ENCODE measurements around the gene SLC35B1. TPM values are rescaled to one million over a fixed set of nuclear protein-coding genes. Genes with fewer than 3 reads are reported as not detected.

The SLC35B1 gene
- total and polyA plus RNA-seq, 2 donors (not counting 3 experiments of a cell fraction or from before 2014, with no cell fraction given): 87.0 to 142 TPM

- FAIRE-seq (no peak), DNase-seq (ENCODE audit: low read depth, low spot score) (no peak)
- no TSS peak for BruUV-seq (replicated peaks)
- H3K27me3 ChIP-seq (ENCODE audit: control insufficient read depth in 2 of 2, insufficient read depth in 2 of 2, low read length in 2 of 2): no peaks in the 10 kb centered on the region
- no peaks in the 10 kb centered on the region for H3K4me1 ChIP-seq (ENCODE audit: control insufficient read depth, extremely low read depth, insufficient read depth, low read length)
- CTCF ChIA-PET: no interaction called here
- POLR2A ChIA-PET: interaction anchor here (0.7 kb wide), 1 partner anchor 12 kb away, joined by 4 read pairs; no protein-coding TSS in a partner anchor
- dilution Hi-C loops (cut with MboI; ENCODE audit: extremely low pct_ligation_motif_present, low sequenced_read_pairs): no loop called here
- H2AFZ ChIP-seq (ENCODE audit: low read depth, low read length): no peak overlapping the region
- H4K20me1 ChIP-seq (replicated peaks; ENCODE audit: control insufficient read depth, extremely low read depth, insufficient read depth, low read length): no peaks in the 10 kb centered on the region
- no peaks in the 10 kb centered on the region for H3K9me3 ChIP-seq (replicated peaks; ENCODE audit: control insufficient read depth, insufficient read depth, low read length)
- no peak overlapping the region for H3K4me2 ChIP-seq (ENCODE audit: insufficient read depth, low read length)
- intact Hi-C loops (cut with micrococcal nuclease): no loop called here
- no peaks in the 10 kb centered on the region for H3K79me2 ChIP-seq (ENCODE audit: control insufficient read depth, insufficient read depth, low read length)
- peaks cover 0 to 5% of the 10 kb centered on the region in 2 experiments for H3K36me3 ChIP-seq (ENCODE audit: control insufficient read depth in 2 of 2, extremely low read depth in 1 of 2, insufficient read depth in 2 of 2, low read length in 2 of 2)
- no peak overlapping the region for H3K27ac ChIP-seq (ENCODE audit: insufficient read depth, low read depth, low read length)
- no peaks in the 10 kb centered on the region for H3K9me1 ChIP-seq (replicated peaks; ENCODE audit: control insufficient read depth, extremely low read depth, insufficient read depth, low read length)
- no peak overlapping the region for H3K4me3 ChIP-seq (replicated peaks in 1 of 3; ENCODE audit: insufficient read depth in 1 of 3, low read depth in 1 of 3, low read length in 3 of 3)
- no peak overlapping the region for H3K9ac ChIP-seq (replicated peaks; ENCODE audit: extremely low read depth, insufficient read depth, low read length)
- TF ChIP-seq JUN (IDR thresholded peaks at IDR 0.05; ENCODE audit: borderline replicate concordance, insufficient read depth, insufficient read length, low read depth) (no peak), MYC (IDR thresholded peaks at IDR 0.05; ENCODE audit: low read depth, low read length) (no peak), CTCF (IDR thresholded peaks at IDR 0.05; ENCODE audit: extremely low read depth in 1 of 2, insufficient read depth in 1 of 2, low read depth in 1 of 2, low read length in 2 of 2) (no peak)
Observed at GRCh38 chr17:49734515-49735490, 27.0 kb upstream of the SLC35B1 start.

- POLR2A ChIA-PET: no interaction called here
Observed at GRCh38 chr17:49731435-49731831, 23.7 kb upstream of the SLC35B1 start.

More at GRCh38 chr17:49731435-49731831, 23.7 kb upstream of the SLC35B1 start:
- TF ChIP-seq EZH2 (IDR thresholded peaks at IDR 0.05; ENCODE audit: borderline replicate concordance, low read depth, low read length, severe bottlenecking) (no peak), GATA2 (IDR thresholded peaks at IDR 0.05; ENCODE audit: insufficient read depth, insufficient read length, low read depth, low read length) (no peak), FOS (IDR thresholded peaks at IDR 0.05; ENCODE audit: borderline replicate concordance, insufficient read depth, low read length) (no peak), POLR2A (IDR thresholded peaks at IDR 0.05; ENCODE audit: low read depth, low read length) (no peak), POLR2AphosphoS5 (IDR thresholded peaks at IDR 0.05; ENCODE audit: insufficient read depth, low read depth, low read length) (no peak), JUN (IDR thresholded peaks at IDR 0.05; ENCODE audit: borderline replicate concordance, insufficient read depth, insufficient read length, low read depth) (no peak), MYC (IDR thresholded peaks at IDR 0.05; ENCODE audit: low read depth, low read length) (no peak), MAX (IDR thresholded peaks at IDR 0.05; ENCODE audit: insufficient read depth, insufficient read length) (no peak), CTCF (IDR thresholded peaks at IDR 0.05; ENCODE audit: extremely low read depth in 1 of 2, insufficient read depth in 1 of 2, low read depth in 1 of 2, low read length in 2 of 2) (no peak)
- Histone ChIP-seq H3K27ac (ENCODE audit: insufficient read depth, low read depth, low read length) (no peak overlapping the region), H3K79me2 (ENCODE audit: control insufficient read depth, insufficient read depth, low read length) (no peaks in the 10 kb centered on the region), H3K4me1 (ENCODE audit: control insufficient read depth, extremely low read depth, insufficient read depth, low read length) (no peaks in the 10 kb centered on the region), H2AFZ (ENCODE audit: low read depth, low read length) (no peak overlapping the region), H3K4me2 (ENCODE audit: insufficient read depth, low read length) (no peak overlapping the region), H4K20me1 (replicated peaks; ENCODE audit: control insufficient read depth, extremely low read depth, insufficient read depth, low read length) (no peaks in the 10 kb centered on the region), H3K27me3 (ENCODE audit: control insufficient read depth in 2 of 2, insufficient read depth in 2 of 2, low read length in 2 of 2) (no peaks in the 10 kb centered on the region), H3K9ac (replicated peaks; ENCODE audit: extremely low read depth, insufficient read depth, low read length) (no peak overlapping the region), H3K9me3 (replicated peaks; ENCODE audit: control insufficient read depth, insufficient read depth, low read length) (no peaks in the 10 kb centered on the region), H3K36me3 (ENCODE audit: control insufficient read depth in 2 of 2, extremely low read depth in 1 of 2, insufficient read depth in 2 of 2, low read length in 2 of 2) (peaks cover 0 to 5% of the 10 kb centered on the region in 2 experiments), H3K9me1 (replicated peaks; ENCODE audit: control insufficient read depth, extremely low read depth, insufficient read depth, low read length) (no peaks in the 10 kb centered on the region), H3K4me3 (replicated peaks in 1 of 3; ENCODE audit: insufficient read depth in 1 of 3, low read depth in 1 of 3, low read length in 3 of 3) (no peak overlapping the region)
- dilution Hi-C loops (cut with MboI; ENCODE audit: extremely low pct_ligation_motif_present, low sequenced_read_pairs) (no loop called here), intact Hi-C loops (cut with micrococcal nuclease) (no loop called here)
- no TSS peak for BruUV-seq (replicated peaks)
- CTCF ChIA-PET: interaction anchor here (0.7 to 1.5 kb wide), 3 partner anchors 11 to 43 kb away, joined by 3 to 4 read pairs (median 3); no protein-coding TSS in a partner anchor
- DNase-seq (ENCODE audit: low read depth, low spot score) (no peak), FAIRE-seq (no peak)

Measured in endothelial cell of umbilical vein (primary cell).